H1 (cell line): ENCODE results near the gene GPR39.

ENCODE experiments used
- TEAD4 ChIP-seq: IDR thresholded peaks from 2 replicates; pipeline ENCODE4 v1.6.1; 2012; ENCODE audit warnings: low read depth, low read length, inconsistent platforms, mixed read lengths
- TF ChIP-seq, protein P1 (sequence below), 3 experiments: IDR thresholded peaks; 1 replicate in 2 of 3; 2 replicates in 1 of 3; pipeline versions ENCODE4 v1.5.1 to v1.6.1; 2011; ENCODE audit warnings: low read length in 3 of 3, mild to moderate bottlenecking in 3 of 3, inconsistent platforms in 2 of 3, low read depth in 1 of 3, moderate library complexity in 1 of 3; ENCODE audit not compliant: insufficient read depth in 1 of 3; ENCODE audit errors: control extremely low read depth in 1 of 3
- TF ChIP-seq, protein P2 (sequence below): fragments of 300-600 bp; sonication (generic); IDR thresholded peaks from 2 replicates; pipeline ENCODE4 v1.7.1; 2012; ENCODE audit warnings: low read length, moderate library complexity, mild to moderate bottlenecking, inconsistent platforms; ENCODE audit not compliant: insufficient replicate concordance

DNA sequence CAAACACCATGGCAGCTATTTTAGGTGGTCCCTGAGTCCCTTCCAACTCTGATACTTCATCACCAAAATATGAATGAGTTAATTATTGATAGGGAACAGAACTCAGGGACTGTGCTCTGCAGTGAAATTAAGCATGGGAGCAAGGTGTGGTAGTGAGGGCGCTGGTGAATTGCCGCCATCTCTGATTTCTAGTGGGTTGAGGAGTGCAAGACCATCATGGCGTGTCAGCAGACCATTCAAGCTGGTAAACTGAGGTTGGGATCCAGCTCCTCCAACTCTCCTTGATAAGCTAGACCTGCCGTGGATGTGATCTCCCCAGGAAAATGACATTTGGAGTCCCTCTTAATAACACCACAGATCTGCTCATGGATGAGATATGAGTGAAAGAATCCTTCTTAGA, 183.0 kb downstream of the GPR39 start:
- TF ChIP-seq, protein P1, sequence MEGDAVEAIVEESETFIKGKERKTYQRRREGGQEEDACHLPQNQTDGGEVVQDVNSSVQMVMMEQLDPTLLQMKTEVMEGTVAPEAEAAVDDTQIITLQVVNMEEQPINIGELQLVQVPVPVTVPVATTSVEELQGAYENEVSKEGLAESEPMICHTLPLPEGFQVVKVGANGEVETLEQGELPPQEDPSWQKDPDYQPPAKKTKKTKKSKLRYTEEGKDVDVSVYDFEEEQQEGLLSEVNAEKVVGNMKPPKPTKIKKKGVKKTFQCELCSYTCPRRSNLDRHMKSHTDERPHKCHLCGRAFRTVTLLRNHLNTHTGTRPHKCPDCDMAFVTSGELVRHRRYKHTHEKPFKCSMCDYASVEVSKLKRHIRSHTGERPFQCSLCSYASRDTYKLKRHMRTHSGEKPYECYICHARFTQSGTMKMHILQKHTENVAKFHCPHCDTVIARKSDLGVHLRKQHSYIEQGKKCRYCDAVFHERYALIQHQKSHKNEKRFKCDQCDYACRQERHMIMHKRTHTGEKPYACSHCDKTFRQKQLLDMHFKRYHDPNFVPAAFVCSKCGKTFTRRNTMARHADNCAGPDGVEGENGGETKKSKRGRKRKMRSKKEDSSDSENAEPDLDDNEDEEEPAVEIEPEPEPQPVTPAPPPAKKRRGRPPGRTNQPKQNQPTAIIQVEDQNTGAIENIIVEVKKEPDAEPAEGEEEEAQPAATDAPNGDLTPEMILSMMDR (IDR thresholded peaks at IDR 0.05; ENCODE audit: control extremely low read depth in 1 of 3, insufficient read depth in 1 of 3, low read depth in 1 of 3, low read length in 3 of 3): no peak
- no peak for TF ChIP-seq TEAD4
- TF ChIP-seq, protein P2, sequence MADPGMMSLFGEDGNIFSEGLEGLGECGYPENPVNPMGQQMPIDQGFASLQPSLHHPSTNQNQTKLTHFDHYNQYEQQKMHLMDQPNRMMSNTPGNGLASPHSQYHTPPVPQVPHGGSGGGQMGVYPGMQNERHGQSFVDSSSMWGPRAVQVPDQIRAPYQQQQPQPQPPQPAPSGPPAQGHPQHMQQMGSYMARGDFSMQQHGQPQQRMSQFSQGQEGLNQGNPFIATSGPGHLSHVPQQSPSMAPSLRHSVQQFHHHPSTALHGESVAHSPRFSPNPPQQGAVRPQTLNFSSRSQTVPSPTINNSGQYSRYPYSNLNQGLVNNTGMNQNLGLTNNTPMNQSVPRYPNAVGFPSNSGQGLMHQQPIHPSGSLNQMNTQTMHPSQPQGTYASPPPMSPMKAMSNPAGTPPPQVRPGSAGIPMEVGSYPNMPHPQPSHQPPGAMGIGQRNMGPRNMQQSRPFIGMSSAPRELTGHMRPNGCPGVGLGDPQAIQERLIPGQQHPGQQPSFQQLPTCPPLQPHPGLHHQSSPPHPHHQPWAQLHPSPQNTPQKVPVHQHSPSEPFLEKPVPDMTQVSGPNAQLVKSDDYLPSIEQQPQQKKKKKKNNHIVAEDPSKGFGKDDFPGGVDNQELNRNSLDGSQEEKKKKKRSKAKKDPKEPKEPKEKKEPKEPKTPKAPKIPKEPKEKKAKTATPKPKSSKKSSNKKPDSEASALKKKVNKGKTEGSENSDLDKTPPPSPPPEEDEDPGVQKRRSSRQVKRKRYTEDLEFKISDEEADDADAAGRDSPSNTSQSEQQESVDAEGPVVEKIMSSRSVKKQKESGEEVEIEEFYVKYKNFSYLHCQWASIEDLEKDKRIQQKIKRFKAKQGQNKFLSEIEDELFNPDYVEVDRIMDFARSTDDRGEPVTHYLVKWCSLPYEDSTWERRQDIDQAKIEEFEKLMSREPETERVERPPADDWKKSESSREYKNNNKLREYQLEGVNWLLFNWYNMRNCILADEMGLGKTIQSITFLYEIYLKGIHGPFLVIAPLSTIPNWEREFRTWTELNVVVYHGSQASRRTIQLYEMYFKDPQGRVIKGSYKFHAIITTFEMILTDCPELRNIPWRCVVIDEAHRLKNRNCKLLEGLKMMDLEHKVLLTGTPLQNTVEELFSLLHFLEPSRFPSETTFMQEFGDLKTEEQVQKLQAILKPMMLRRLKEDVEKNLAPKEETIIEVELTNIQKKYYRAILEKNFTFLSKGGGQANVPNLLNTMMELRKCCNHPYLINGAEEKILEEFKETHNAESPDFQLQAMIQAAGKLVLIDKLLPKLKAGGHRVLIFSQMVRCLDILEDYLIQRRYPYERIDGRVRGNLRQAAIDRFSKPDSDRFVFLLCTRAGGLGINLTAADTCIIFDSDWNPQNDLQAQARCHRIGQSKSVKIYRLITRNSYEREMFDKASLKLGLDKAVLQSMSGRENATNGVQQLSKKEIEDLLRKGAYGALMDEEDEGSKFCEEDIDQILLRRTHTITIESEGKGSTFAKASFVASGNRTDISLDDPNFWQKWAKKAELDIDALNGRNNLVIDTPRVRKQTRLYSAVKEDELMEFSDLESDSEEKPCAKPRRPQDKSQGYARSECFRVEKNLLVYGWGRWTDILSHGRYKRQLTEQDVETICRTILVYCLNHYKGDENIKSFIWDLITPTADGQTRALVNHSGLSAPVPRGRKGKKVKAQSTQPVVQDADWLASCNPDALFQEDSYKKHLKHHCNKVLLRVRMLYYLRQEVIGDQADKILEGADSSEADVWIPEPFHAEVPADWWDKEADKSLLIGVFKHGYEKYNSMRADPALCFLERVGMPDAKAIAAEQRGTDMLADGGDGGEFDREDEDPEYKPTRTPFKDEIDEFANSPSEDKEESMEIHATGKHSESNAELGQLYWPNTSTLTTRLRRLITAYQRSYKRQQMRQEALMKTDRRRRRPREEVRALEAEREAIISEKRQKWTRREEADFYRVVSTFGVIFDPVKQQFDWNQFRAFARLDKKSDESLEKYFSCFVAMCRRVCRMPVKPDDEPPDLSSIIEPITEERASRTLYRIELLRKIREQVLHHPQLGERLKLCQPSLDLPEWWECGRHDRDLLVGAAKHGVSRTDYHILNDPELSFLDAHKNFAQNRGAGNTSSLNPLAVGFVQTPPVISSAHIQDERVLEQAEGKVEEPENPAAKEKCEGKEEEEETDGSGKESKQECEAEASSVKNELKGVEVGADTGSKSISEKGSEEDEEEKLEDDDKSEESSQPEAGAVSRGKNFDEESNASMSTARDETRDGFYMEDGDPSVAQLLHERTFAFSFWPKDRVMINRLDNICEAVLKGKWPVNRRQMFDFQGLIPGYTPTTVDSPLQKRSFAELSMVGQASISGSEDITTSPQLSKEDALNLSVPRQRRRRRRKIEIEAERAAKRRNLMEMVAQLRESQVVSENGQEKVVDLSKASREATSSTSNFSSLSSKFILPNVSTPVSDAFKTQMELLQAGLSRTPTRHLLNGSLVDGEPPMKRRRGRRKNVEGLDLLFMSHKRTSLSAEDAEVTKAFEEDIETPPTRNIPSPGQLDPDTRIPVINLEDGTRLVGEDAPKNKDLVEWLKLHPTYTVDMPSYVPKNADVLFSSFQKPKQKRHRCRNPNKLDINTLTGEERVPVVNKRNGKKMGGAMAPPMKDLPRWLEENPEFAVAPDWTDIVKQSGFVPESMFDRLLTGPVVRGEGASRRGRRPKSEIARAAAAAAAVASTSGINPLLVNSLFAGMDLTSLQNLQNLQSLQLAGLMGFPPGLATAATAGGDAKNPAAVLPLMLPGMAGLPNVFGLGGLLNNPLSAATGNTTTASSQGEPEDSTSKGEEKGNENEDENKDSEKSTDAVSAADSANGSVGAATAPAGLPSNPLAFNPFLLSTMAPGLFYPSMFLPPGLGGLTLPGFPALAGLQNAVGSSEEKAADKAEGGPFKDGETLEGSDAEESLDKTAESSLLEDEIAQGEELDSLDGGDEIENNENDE: no peak
